Cerebellar nuclear complex (tissue), 1 donor: ENCODE measurements around the gene C3orf52.

Experiments used
- DNase-seq, 2 experiments: peaks; one replicate each; lab custom pipeline; 2025; lab: John Stamatoyannopoulos, UW

Gene C3orf52

DNA sequence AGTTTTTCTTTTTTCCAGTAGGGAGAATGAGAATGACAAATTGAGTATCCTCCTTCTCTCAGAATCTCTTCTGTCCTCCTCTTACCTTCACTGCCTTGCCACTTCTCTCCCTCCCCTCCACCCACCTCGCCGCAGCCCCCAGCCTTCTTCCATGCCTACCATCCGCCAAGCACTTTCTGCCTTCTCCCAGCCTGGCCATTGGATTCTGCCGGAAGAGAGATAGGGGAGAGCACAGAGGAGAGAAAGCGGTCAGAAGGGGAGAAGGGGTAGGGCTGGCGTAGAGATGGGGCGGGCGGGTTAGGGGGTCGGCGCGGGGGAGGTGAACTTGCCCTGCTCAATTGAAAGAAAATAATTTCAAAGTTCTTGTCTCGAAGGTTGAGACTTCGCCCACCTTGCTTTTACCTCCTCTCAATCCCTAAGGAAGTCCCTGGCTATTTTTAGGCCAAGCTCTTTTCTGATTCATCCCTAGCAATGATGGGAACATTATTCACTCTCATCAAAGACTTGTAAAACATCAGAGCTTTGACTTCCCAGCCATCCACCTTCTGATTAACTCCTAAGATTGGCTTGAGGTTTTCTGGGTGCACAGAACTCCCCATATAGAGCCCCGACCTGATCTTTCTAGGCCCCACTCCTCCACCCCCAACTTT is 811 bp downstream of the C3orf52 start:
- DNase-seq = no peak

DNA sequence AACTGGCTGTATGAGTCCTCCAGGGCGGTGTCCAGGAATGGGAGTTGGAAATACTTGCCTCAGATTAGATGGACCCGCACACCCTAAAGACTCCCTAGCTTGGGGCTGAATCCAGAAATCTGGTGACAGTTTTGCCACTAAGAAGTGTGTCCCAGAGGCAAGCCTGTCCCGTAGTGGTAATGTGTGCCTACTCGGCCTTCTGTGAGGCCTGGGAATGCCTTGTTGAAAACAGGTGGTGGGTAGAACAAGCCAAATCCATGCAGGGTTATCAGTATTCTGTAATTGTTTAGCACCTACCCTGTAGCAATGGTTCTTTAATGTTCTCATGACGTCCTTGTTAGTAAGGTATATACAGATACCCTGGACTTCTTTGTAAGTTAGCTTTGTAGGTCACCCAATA is 1.6 kb downstream of the C3orf52 start:
- DNase-seq = no peak

- DNase-seq = no peak
Measured at GRCh38 chr3:112088944-112089343, 2.8 kb downstream of the C3orf52 start.

GRCh38 chr3:112089956-112090886 is 4.0 kb downstream of the C3orf52 start:
- DNase-seq = no peak

DNA sequence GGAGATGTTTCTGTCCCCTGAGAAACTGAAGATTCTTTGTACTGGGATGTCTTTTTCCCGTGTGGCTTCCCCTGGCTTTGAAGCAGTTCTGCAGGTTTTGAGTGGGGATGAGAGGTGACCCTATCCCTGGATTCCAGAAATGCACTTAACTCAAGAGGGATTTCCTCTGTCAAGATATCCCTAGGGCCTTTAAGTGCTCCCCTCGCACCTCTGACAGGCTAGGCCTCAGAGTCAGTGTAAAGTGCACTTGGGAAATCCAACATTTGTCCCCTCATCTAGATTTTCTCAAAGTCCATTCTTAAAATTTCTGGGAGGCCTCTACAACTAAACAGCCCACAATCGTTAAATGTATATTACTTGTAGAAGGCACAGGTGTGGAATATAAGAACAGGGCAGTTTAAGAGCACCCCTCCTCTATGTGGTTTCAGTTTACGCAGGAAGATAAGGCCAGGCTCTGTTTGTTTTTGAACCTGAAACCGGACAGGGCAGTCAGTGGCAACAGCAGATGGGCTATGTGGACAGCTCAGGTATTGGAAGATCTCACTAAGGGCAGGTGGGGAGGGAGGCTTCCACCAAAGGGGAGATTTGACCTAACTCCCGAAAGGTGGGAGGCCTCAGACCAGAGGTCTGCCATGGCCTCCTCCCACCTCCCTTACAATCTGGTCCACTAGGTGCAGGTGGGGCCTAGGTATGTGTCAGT is 4.8 kb downstream of the C3orf52 start:
- DNase-seq = no peak

GRCh38 chr3:112092496-112093179 is 6.4 kb downstream of the C3orf52 start:
- DNase-seq = no peak

- DNase-seq = no peak
Measured at GRCh38 chr3:112093180-112093522, 7.0 kb downstream of the C3orf52 start.

- DNase-seq = no peak
Measured at GRCh38 chr3:112095731-112096130, 9.5 kb downstream of the C3orf52 start.

GRCh38 chr3:112096176-112096575 is 10.0 kb downstream of the C3orf52 start:
- DNase-seq = no peak

DNA sequence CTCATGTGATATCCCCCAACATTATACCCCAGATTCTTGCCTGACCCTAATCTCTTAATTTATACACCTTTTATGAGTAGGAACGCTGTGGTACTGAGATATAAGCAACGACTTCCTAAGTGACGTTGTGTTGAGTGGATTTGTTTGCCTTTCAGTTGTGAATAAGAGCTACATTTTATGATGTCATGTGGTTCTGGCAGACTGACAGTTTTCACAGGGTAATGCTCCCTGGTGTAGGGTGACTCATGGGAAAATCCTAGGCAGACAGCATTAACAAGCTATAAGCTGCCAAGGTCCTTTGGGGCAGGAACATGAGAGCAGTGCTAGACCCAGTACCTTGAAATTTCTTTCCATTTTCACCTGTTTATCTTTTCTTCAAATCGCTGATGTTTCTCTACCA is 11.2 kb downstream of the C3orf52 start:
- no peak for DNase-seq

- no peak for DNase-seq
Measured at GRCh38 chr3:112101916-112102315, 15.7 kb downstream of the C3orf52 start.

DNA sequence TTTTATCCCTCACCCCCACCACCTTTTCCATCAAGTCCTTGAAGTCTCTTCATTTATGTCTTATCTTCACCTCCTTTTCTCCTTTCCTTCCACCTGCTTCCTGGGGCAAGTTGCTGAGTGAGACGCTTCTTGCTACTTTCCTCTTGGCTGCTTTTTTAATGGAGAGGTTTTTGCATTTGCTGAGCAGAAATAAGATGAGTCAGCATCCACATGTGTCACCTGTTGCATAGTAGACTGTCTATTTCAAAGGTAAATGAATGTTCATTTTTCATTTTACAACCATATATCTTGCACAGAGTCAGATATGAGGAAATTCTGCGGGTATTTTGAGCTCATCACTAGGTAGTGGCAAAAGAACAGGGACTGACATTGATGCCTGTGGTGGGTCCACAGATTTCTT is 18.6 kb downstream of the C3orf52 start:
- no peak for DNase-seq

DNA sequence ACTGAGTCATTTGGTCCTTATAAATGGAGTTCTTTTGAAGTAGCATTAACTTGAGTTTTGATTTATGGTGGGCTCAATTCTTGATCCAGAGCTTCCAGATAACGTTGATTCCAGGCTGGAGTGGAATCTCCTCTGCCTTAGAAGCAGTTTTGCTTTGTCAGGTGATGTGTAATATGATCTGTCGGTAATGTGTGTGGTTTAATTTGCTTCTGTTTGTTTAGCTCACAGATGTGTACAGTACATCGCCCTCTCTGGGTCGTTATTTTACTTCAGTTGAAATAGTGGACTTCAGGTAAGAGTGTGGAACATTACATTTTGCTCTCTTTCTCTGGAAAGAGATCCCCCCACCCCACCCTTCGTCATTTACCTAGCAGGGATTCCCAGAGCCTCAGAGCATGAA is 23.1 kb downstream of the C3orf52 start:
- DNase-seq = no peak

GRCh38 chr3:112111785-112112402 is 25.7 kb downstream of the C3orf52 start:
- no peak for DNase-seq

DNA sequence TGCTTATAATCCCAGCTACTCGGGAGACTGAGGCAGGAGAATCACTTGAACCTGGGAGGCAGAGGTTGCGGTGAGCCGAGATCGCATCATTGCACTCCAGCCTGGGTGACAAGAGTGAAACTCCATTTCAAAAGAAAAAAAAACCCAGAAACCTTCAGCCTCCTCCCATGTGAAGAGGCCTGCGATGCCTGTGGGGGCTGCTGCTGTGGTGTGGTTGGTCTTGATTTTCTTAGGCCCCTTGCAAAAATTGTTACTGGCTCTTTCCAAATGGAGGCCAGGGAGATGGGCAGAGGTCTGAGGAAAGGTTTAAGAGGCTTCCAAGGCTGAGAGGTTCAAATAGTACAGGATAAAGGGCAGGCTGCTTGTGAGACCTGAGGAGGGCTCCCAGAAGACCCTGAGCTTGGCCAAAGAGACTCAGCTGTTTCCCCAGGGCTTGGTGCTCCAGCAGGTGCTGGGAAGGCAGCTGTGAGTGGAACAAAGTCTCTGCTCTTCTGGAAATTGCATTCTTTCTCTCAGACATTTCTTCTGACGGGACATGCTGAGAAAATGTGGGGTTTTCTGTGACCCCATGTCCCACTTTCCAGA is 28.5 kb downstream of the C3orf52 start:
- DNase-seq = no peak

GRCh38 chr3:112115161-112115739 is 29.1 kb downstream of the C3orf52 start:
- no peak for DNase-seq

- no peak for DNase-seq
Measured at GRCh38 chr3:112115806-112116383, 29.7 kb downstream of the C3orf52 start.

- DNase-seq = no peak
Measured at GRCh38 chr3:112116748-112117186, 30.6 kb downstream of the C3orf52 start.

DNA sequence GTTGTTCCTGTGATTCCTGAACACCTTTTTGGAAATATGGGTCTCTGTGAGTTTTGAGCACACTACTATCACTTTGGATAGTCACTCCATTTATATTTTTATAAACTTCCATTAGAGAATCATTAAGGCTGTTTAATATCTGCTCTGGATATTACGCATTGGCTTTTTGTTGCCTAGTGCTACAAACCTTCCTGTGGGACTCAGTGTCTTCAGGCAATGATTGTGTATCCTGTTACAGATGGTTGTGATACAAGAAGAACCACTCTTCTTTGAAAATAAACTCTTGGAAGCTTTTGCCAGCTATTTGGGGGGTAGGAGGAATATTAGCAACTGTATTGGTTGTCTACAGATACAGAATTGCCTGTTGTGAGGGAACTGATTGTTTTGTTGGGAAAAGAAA is 31.2 kb downstream of the C3orf52 start:
- DNase-seq = no peak

DNA sequence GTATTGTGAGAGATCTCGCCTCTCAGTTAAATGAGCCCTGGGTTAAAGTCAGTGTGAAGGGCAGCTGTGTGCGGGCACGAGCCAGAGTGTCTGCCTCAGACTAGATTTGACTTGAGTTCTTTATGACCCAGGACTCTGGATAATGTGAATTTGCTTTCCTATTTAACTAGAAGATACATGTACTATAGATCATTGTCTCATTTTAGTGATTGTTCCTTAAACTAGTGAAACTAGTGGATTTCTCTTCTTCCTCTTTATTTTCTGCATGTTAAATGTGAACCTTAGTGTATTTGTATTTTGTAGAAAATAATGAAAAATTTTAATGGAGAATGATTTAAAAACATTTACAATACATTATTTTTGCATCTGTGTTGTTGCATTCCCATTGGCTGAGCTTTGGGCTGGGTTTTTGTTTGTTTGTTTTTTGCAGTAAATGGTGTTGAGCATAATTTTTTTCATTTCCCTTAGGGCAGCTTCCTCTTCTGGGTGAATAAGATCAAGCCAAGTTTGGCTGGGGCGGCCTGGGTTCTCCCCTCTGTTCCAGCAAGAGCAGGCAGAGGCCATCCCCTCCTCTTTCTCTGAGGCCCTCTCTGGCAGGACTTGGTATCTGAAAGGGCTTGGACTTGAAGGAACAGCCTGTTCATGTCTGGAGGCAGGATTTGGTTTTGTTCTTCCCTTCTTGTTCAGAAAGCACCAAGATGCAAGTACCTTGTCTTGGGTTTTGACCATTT is 31.8 kb downstream of the C3orf52 start:
- no peak for DNase-seq
